K562 (cell line): ENCODE data around the gene GCDH. TPM values are rescaled to one million over a fixed set of nuclear protein-coding genes. Genes with fewer than 3 reads are reported as not detected.

Source experiments
- ATF3 ChIP-seq, 2 experiments: fragments of 450-650 bp in 1 of 2; sonication (generic) in 1 of 2; formaldehyde crosslinking in 1 of 2; IDR thresholded peaks in 1 of 2; conservative IDR thresholded peaks in 1 of 2; 2 replicates each; pipeline versions ENCODE4 v1.6.1 to v1.8.1; 2016 to 2023; ENCODE audit warnings: mild to moderate bottlenecking in 2 of 2, moderate library complexity in 2 of 2, inconsistent platforms in 1 of 2, missing genetic modification reagents in 1 of 2
- BCL6 ChIP-seq: fragments of 250-450 bp; sonication (Bioruptor Pico); IDR thresholded peaks from 2 replicates; pipeline ENCODE4 v1.4.0; 2020
- CAMTA2 ChIP-seq: fragments of 250-450 bp; sonication (Bioruptor Pico); conservative IDR thresholded peaks from 2 replicates; pipeline ENCODE4 v1.5.1; 2022
- CGGBP1 ChIP-seq: fragments of 250-450 bp; sonication (Bioruptor Pico); IDR thresholded peaks from 2 replicates; pipeline ENCODE4 v1.9.0; 2021; ENCODE audit warnings: mild to moderate bottlenecking
- ELF2 ChIP-seq: fragments of 250-450 bp; sonication (Bioruptor Pico); IDR thresholded peaks from 2 replicates; pipeline ENCODE4 v1.5.0; 2021; ENCODE audit warnings: mild to moderate bottlenecking
- GTF2B ChIP-seq: IDR thresholded peaks from 2 replicates; pipeline ENCODE4 v1.6.1; 2011; ENCODE audit not compliant: insufficient read length; ENCODE audit errors: extremely low read depth
- HLTF ChIP-seq: fragments of 450-650 bp; IDR thresholded peaks from 2 replicates; pipeline ENCODE4 v1.6.1; 2016
- ID3 ChIP-seq, 2 experiments: fragments of 250-450 bp in 1 of 2; fragments of 450-650 bp in 1 of 2; sonication (Bioruptor Pico) in 1 of 2; IDR thresholded peaks; 2 replicates each; pipeline versions ENCODE4 v1.6.1 to v1.8.0; 2016 to 2021; ENCODE audit warnings: mild to moderate bottlenecking in 2 of 2, moderate library complexity in 2 of 2, missing compliant biosample characterization in 1 of 2, missing genetic modification characterization in 1 of 2
- IFI16 ChIP-seq: fragments of 250-450 bp; sonication (Bioruptor Pico); IDR thresholded peaks from 2 replicates; pipeline ENCODE4 v2.1.2; 2022; ENCODE audit warnings: mild to moderate bottlenecking, inconsistent platforms
- MYNN ChIP-seq, 2 experiments: sonication (generic); formaldehyde crosslinking in 1 of 2; IDR thresholded peaks; 2 replicates each; pipeline versions ENCODE4 v1.5.0 to v1.6.1; 2016 to 2020; ENCODE audit warnings: antibody characterized with exemption in 1 of 2, missing genetic modification reagents in 1 of 2
- NEUROD1 ChIP-seq: fragments of 150-350 bp; IDR thresholded peaks from 2 replicates; pipeline ENCODE4 v1.6.1; 2014; ENCODE audit warnings: borderline replicate concordance, low read length, low read depth; ENCODE audit not compliant: partially characterized antibody
- PTRF ChIP-seq: fragments of 450-650 bp; IDR thresholded peaks from 2 replicates; pipeline ENCODE4 v1.6.1; 2016; ENCODE audit warnings: mild to moderate bottlenecking, missing genetic modification characterization, missing compliant biosample characterization
- SETDB1 ChIP-seq: IDR thresholded peaks from one replicate; pipeline ENCODE4 v1.6.1; 2012; ENCODE audit warnings: low read length, control low read depth, inconsistent platforms
- SRSF3 ChIP-seq: fragments of 200-400 bp; formaldehyde crosslinking; IDR thresholded peaks from 2 replicates; pipeline ENCODE4 v1.6.1; 2016; ENCODE audit warnings: mild to moderate bottlenecking, low read length, moderate library complexity; ENCODE audit not compliant: insufficient read depth
- TBP ChIP-seq: optimal IDR thresholded peaks from 2 replicates; pipeline ENCODE3; 2011; ENCODE audit warnings: low read depth, low read length, improper control_type of control experiment
- ZNF212 ChIP-seq: fragments of 450-650 bp; formaldehyde crosslinking; IDR thresholded peaks from 2 replicates; pipeline ENCODE4 v1.4.0; 2020; ENCODE audit warnings: mild to moderate bottlenecking
- ZNF23 ChIP-seq: fragments of 250-450 bp; sonication (Bioruptor Pico); IDR thresholded peaks from 2 replicates; pipeline ENCODE4 v1.4.0; 2020; ENCODE audit warnings: mild to moderate bottlenecking
- ZNF239 ChIP-seq: fragments of 250-450 bp; sonication (Bioruptor Pico); IDR thresholded peaks from 2 replicates; pipeline ENCODE4 v1.4.0; 2020; ENCODE audit warnings: mild to moderate bottlenecking
- ZNF24 ChIP-seq: fragments of 450-650 bp; IDR thresholded peaks from 2 replicates; pipeline ENCODE4 v1.6.1; 2016
- ZNF830 ChIP-seq: fragments of 250-450 bp; sonication (Bioruptor Pico); IDR thresholded peaks from 2 replicates; pipeline ENCODE4 v1.5.0; 2021; ENCODE audit warnings: mild to moderate bottlenecking
- polyA plus RNA-seq, 8 experiments: library from polyadenylated mRNA; depleted of rRNA in 4 of 8; stranded (reverse) in 5 of 8; unstranded in 3 of 8; fragments of >200 nt; fragmentation: Nextera tagmentation in 2 of 8; fragmentation: Illumina TruSeq in 1 of 8; extraction: Ambion mirVana in 2 of 8; extraction: Trizol in 1 of 8; gene quantifications; 2 replicates each; pipeline versions ENCODE4 v1.2.1 to v1.2.3, GENCODE V29; 2011 to 2014; ENCODE audit warnings: inconsistent platforms in 1 of 8, missing spikeins in 1 of 8
- total RNA-seq, 7 experiments: library from RNA; depleted of rRNA in 6 of 7; stranded (reverse); fragments of >200 nt in 6 of 7; fragmentation: Illumina TruSeq in 2 of 7; extraction: Trizol in 2 of 7; gene quantifications; 2 replicates each; pipeline versions ENCODE4 v1.2.1 to v1.2.3, GENCODE V29; 2011 to 2021; ENCODE audit warnings: low replicate concordance in 1 of 7
- TF ChIP-seq, protein P1 (sequence below): sonication (generic); formaldehyde crosslinking; IDR thresholded peaks from 2 replicates; pipeline ENCODE4 v1.8.1; 2023; ENCODE audit warnings: missing genetic modification reagents, mild to moderate bottlenecking, borderline replicate concordance

Gene GCDH
- total and polyA plus RNA-seq, 9 of the 15 experiments (the other 6 are each of a cell fraction or from before 2014, with no cell fraction given) = 2.9 to 50.8 (median 19.1) TPM

DNA sequence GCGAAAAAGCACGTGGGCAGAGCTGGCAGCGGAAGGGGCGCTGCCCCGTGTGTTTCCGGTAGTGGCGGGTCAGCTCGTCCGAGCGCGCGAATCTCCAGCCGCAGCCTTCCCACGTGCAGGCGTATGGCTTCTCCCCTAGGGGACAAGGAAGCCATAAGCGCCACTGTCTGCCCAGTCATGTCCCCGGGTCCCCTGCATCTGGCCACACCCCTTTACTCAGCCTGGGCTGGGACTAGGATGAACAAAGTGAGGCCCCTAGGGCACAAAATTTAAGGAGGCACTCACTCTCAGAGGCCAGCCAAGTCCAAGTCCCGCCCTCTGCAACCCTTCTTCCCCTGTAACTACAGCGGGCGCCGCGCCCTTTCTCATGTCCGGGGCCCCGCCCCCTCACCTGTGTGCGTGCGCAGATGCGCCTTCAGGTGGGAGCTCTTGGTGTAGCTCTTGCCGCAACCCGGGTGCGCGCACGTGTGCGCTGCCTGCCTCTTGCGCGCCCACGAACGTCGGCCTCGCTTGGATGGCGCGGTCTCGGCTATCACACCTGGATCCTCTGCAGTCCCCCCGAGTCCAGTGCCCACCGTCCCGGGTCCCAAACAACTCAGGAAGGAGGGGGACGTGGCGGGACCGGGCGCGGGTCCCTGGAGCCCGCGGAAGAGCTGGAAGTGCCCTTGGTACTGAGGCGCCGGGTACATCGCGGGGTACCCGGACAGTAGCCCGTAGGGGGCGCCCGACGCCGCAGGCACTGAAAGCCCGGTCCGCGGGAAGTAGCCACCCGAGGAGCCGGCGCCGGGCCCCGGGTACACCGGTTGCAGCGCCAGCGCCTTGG lies 5.8 kb upstream of the GCDH start (continued):
- TF ChIP-seq, protein P1, sequence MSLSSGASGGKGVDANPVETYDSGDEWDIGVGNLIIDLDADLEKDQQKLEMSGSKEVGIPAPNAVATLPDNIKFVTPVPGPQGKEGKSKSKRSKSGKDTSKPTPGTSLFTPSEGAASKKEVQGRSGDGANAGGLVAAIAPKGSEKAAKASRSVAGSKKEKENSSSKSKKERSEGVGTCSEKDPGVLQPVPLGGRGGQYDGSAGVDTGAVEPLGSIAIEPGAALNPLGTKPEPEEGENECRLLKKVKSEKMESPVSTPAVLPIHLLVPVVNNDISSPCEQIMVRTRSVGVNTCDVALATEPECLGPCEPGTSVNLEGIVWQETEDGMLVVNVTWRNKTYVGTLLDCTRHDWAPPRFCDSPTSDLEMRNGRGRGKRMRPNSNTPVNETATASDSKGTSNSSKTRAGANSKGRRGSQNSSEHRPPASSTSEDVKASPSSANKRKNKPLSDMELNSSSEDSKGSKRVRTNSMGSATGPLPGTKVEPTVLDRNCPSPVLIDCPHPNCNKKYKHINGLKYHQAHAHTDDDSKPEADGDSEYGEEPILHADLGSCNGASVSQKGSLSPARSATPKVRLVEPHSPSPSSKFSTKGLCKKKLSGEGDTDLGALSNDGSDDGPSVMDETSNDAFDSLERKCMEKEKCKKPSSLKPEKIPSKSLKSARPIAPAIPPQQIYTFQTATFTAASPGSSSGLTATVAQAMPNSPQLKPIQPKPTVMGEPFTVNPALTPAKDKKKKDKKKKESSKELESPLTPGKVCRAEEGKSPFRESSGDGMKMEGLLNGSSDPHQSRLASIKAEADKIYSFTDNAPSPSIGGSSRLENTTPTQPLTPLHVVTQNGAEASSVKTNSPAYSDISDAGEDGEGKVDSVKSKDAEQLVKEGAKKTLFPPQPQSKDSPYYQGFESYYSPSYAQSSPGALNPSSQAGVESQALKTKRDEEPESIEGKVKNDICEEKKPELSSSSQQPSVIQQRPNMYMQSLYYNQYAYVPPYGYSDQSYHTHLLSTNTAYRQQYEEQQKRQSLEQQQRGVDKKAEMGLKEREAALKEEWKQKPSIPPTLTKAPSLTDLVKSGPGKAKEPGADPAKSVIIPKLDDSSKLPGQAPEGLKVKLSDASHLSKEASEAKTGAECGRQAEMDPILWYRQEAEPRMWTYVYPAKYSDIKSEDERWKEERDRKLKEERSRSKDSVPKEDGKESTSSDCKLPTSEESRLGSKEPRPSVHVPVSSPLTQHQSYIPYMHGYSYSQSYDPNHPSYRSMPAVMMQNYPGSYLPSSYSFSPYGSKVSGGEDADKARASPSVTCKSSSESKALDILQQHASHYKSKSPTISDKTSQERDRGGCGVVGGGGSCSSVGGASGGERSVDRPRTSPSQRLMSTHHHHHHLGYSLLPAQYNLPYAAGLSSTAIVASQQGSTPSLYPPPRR (CRISPR knock-in tag) = no peak
- TF ChIP-seq ZNF830 (CRISPR knock-in tag) = no peak
- no peak for TF ChIP-seq ZNF239
- no peak for TF ChIP-seq ATF3 (IDR thresholded peaks at IDR 0.05)
- peak; percentile 37; the same call in 1 of the 2 replicates for TF ChIP-seq ATF3 (CRISPR knock-in tag; conservative IDR thresholded peaks at IDR 0.05)
- no peak for TF ChIP-seq ELF2
- TF ChIP-seq SRSF3 = 0 out of 2 replicates have a peak, but pooled peaks have one; percentile 0
- no peak for TF ChIP-seq ID3 (CRISPR knock-in tag; IDR thresholded peaks at IDR 0.05)
- no peak for TF ChIP-seq ID3 (tag; IDR thresholded peaks at IDR 0.05)
- TF ChIP-seq IFI16 (CRISPR knock-in tag) = no peak
- TF ChIP-seq ZNF212 (CRISPR knock-in tag) = no peak
- TF ChIP-seq TBP = peak; percentile 77
- TF ChIP-seq ZNF23 (CRISPR knock-in tag) = no peak
- no peak for TF ChIP-seq CGGBP1 (CRISPR knock-in tag)
- no peak for TF ChIP-seq PTRF (tag)
- 0 out of 2 replicates have a peak, but pooled peaks have one; percentile 36 for TF ChIP-seq CAMTA2 (CRISPR knock-in tag)
- no peak for TF ChIP-seq HLTF
- peak; percentile 76 for TF ChIP-seq MYNN (IDR thresholded peaks at IDR 0.05)
- TF ChIP-seq MYNN (CRISPR knock-in tag; IDR thresholded peaks at IDR 0.05) = no peak
- TF ChIP-seq NEUROD1 = no peak
- TF ChIP-seq SETDB1 = no peak
- no peak for TF ChIP-seq ZNF24
- TF ChIP-seq GTF2B = no peak
- no peak for TF ChIP-seq BCL6 (CRISPR knock-in tag)
